Keratinocyte (primary cell): ENCODE data around the gene AEN. TPM values are rescaled to one million over a fixed set of nuclear protein-coding genes. Genes with fewer than 3 reads are reported as not detected.

Source experiments
- DNase-seq: peaks from one replicate; pipeline ENCODE4 v3.0.0-alpha.2; 2011; ENCODE audit warnings: low read depth, missing footprints, low spot score
- FAIRE-seq: peaks from 2 replicates; lab custom pipeline; 2011; peaks lifted over from hg19 to GRCh38; lab: Jason Lieb, UNC
- H2AFZ ChIP-seq: 2 replicates; pipeline ENCODE4 v1.6.0; 2012; ENCODE audit warnings: low read length, control low read depth, inconsistent platforms; ENCODE audit not compliant: control insufficient read depth
- H3K27ac ChIP-seq: 2 replicates; pipeline ENCODE4 v1.5.1; 2011; ENCODE audit warnings: low read length; ENCODE audit not compliant: control insufficient read depth, insufficient read depth
- H3K27me3 ChIP-seq: 3 replicates; pipeline ENCODE4 v1.6.0; 2011; ENCODE audit warnings: low read length; ENCODE audit not compliant: control insufficient read depth, insufficient read depth; ENCODE audit errors: extremely low read depth
- H3K36me3 ChIP-seq, 2 experiments: 2 replicates in 1 of 2; 3 replicates in 1 of 2; pipeline ENCODE4 v1.5.1; 2011; ENCODE audit warnings: low read length in 2 of 2, mild to moderate bottlenecking in 1 of 2; ENCODE audit not compliant: control insufficient read depth in 2 of 2, insufficient read depth in 2 of 2; ENCODE audit errors: extremely low read depth in 1 of 2
- H3K4me1 ChIP-seq: 3 replicates; pipeline ENCODE4 v1.5.1; 2011; ENCODE audit warnings: low read length; ENCODE audit not compliant: control insufficient read depth, insufficient read depth; ENCODE audit errors: extremely low read depth
- H3K4me2 ChIP-seq: 3 replicates; pipeline ENCODE4 v1.6.0; 2011; ENCODE audit warnings: low read depth, low read length; ENCODE audit not compliant: control insufficient read depth, insufficient read depth; ENCODE audit errors: extremely low read depth
- H3K4me3 ChIP-seq, 3 experiments: fragments of 200-600 bp in 1 of 3; sonication (generic) in 1 of 3; 2 replicates in 2 of 3; 3 replicates in 1 of 3; pipeline ENCODE4 v1.5.1; 2011 to 2016; ENCODE audit warnings: low read length in 3 of 3, mild to moderate bottlenecking in 3 of 3, control low read depth in 2 of 3, inconsistent platforms in 1 of 3, low read depth in 1 of 3, mixed read lengths in 1 of 3, mixed run types in 1 of 3, moderate library complexity in 1 of 3; ENCODE audit not compliant: control insufficient read depth in 2 of 3, insufficient read depth in 2 of 3; ENCODE audit errors: extremely low read depth in 1 of 3
- H3K79me2 ChIP-seq: 2 replicates; pipeline ENCODE4 v1.6.0; 2012; ENCODE audit warnings: low read length; ENCODE audit not compliant: control insufficient read depth, insufficient read depth
- H3K9ac ChIP-seq: 3 replicates; pipeline ENCODE4 v1.6.0; 2011; ENCODE audit warnings: low read length; ENCODE audit not compliant: control insufficient read depth, insufficient read depth; ENCODE audit errors: extremely low read depth
- H3K9me1 ChIP-seq: 3 replicates; pipeline ENCODE4 v1.6.0; 2011; ENCODE audit warnings: low read length; ENCODE audit not compliant: control insufficient read depth, insufficient read depth; ENCODE audit errors: extremely low read depth
- H3K9me3 ChIP-seq: 2 replicates; pipeline ENCODE4 v1.5.1; 2012; ENCODE audit warnings: low read depth, low read length; ENCODE audit not compliant: control insufficient read depth
- H4K20me1 ChIP-seq: 3 replicates; pipeline ENCODE4 v1.6.0; 2011; ENCODE audit warnings: low read length; ENCODE audit not compliant: control insufficient read depth, insufficient read depth; ENCODE audit errors: extremely low read depth
- EZH2 ChIP-seq: IDR thresholded peaks from one replicate; pipeline ENCODE4 v1.6.1; 2012; ENCODE audit warnings: inconsistent platforms, mild to moderate bottlenecking, low read length, moderate library complexity
- dilution Hi-C: fragments of 300-500 bp; cut with MboI; formaldehyde crosslinking; loops from one replicate; pipeline ENCODE4 v1.7.0; 2020; ENCODE audit warnings: low sequenced_read_pairs; ENCODE audit not compliant: extremely low pct_ligation_motif_present
- polyA plus RNA-seq, 5 experiments: library from polyadenylated mRNA; depleted of rRNA in 3 of 5; stranded (reverse) in 3 of 5; stranded (forward) in 1 of 5; unstranded in 1 of 5; fragments of >200 nt; gene quantifications; 1 replicate in 1 of 5; 2 replicates in 3 of 5; 3 replicates in 1 of 5; pipeline versions ENCODE4 v1.2.1 to v1.2.3, GENCODE V29; 2011 to 2012; ENCODE audit warnings: missing spikeins in 2 of 5, low read depth in 1 of 5, low replicate concordance in 1 of 5
- TF ChIP-seq, protein P1 (sequence below), 3 experiments: IDR thresholded peaks in 1 of 3; conservative IDR thresholded peaks in 1 of 3; optimal IDR thresholded peaks in 1 of 3; 2 replicates in 2 of 3; 3 replicates in 1 of 3; pipeline versions ENCODE3 to v1.5.1; 2011; ENCODE audit warnings: low read length in 3 of 3, mild to moderate bottlenecking in 3 of 3, moderate library complexity in 2 of 3, control low read depth in 1 of 3, inconsistent platforms in 1 of 3; ENCODE audit not compliant: insufficient read depth in 2 of 3; ENCODE audit errors: extremely low read depth in 1 of 3

The AEN gene
- polyA plus RNA-seq, 1 donor (not counting 4 experiments of a cell fraction or from before 2014, with no cell fraction given) = 27.5 TPM

DNA sequence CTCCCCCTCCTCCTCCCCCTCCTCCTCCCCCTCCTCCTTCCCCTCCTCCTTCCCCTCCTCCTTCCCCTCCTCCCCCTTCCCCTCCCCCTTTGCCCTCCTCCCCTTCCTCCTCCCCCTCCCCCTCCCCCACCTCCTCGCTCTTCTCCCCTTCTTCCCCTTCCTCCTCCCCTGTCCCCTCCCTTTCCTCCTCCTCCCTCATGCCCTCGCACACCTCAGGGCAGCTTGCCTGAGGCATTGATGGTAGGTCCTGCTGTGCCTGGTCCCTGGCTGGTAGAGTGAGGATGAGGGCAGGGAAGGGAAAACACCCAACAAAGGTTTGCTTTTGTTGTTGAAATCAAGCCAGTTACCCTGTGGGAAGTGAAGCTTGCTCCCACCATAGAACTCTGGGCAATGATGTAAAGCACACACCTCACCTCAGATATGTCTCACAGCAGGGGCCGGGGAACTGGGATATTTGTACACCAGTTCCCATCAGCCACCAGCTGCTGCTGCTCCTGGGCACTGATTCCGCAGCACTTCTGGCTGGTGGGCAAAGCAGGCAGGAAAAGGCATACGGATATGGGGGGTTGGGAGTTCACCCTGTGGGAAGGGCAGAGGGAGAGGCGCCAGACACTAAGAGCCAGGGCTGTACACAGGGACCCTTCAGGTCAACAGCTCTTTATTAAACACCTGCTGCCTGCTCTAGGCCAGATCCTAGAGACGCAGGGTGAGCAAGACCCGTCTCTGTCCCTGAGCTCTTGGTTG is 31.5 kb downstream of the AEN start:
- H3K36me3 ChIP-seq = no peaks in the 10 kb centered on the region
- dilution Hi-C loops = no loop called here
- no peak for FAIRE-seq
- peak overlapping the region; percentile 65 for H2AFZ ChIP-seq
- H3K4me3 ChIP-seq = no peak overlapping the region
- no peaks in the 10 kb centered on the region for H3K79me2 ChIP-seq
- peaks cover 39% of the 10 kb centered on the region for H3K4me1 ChIP-seq
- H4K20me1 ChIP-seq = no peaks in the 10 kb centered on the region
- no peak overlapping the region for H3K9ac ChIP-seq
- no peaks in the 10 kb centered on the region for H3K9me3 ChIP-seq
- no peaks in the 10 kb centered on the region for H3K9me1 ChIP-seq
- no peak for TF ChIP-seq EZH2
- TF ChIP-seq, protein P1, sequence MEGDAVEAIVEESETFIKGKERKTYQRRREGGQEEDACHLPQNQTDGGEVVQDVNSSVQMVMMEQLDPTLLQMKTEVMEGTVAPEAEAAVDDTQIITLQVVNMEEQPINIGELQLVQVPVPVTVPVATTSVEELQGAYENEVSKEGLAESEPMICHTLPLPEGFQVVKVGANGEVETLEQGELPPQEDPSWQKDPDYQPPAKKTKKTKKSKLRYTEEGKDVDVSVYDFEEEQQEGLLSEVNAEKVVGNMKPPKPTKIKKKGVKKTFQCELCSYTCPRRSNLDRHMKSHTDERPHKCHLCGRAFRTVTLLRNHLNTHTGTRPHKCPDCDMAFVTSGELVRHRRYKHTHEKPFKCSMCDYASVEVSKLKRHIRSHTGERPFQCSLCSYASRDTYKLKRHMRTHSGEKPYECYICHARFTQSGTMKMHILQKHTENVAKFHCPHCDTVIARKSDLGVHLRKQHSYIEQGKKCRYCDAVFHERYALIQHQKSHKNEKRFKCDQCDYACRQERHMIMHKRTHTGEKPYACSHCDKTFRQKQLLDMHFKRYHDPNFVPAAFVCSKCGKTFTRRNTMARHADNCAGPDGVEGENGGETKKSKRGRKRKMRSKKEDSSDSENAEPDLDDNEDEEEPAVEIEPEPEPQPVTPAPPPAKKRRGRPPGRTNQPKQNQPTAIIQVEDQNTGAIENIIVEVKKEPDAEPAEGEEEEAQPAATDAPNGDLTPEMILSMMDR (optimal IDR thresholded peaks at IDR 0.05 in 1 of 3, IDR thresholded peaks at IDR 0.05 in 1 of 3, conservative IDR thresholded peaks at IDR 0.05 in 1 of 3; ENCODE audit: extremely low read depth in 1 of 3, insufficient read depth in 2 of 3, low read length in 3 of 3) = no peak
- peak overlapping the region; percentile 12 for H3K27ac ChIP-seq
- H3K4me2 ChIP-seq = peak overlapping the region; percentile 70
- DNase-seq = no peak
- H3K27me3 ChIP-seq = no peaks in the 10 kb centered on the region

DNA sequence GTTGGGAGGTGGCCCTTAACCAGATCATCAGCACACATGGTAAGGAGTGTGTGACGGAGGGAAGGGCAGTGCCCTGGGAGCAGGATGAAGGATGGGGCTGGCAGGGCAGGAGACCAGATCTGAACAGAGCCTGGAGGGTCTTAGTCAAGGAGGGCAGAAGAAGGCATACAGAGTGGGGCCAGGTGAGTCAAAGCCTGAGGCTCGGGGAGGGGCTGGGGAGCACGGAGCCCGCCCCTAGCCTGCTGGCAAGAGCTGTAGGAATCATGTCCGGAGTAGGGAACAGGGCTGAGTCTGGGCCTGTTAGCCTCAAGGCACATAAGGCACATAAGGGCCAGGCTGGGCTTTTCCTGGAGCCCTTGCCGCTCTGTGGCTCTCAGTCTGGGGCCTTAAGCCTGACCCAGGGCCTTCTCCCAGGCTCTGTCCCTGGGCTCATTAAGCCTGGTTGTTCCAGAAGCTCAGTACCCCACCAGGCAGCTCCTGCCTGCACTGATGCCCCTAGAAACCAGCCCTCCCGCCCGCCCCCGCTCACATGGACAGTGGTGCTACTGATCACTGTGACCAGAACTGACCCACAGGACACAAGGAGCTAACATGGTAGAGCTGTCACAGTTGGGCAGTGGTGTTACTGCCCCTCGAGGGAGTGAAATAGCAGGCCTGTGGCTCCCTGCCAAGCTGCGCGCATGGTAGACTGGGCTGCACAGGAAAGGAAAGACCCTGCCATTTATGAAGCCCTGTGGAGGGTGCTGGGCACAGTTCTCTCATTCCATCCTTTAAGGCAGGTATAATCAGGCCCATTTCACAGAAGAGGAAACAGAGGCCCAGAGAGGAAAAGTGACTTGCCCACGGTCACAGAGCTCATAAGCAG is 32.3 kb downstream of the AEN start:
- TF ChIP-seq, protein P1 (optimal IDR thresholded peaks at IDR 0.05 in 1 of 3, IDR thresholded peaks at IDR 0.05 in 1 of 3, conservative IDR thresholded peaks at IDR 0.05 in 1 of 3; ENCODE audit: extremely low read depth in 1 of 3, insufficient read depth in 2 of 3, low read length in 3 of 3) = no peak
- TF ChIP-seq EZH2 = no peak
- no peaks in the 10 kb centered on the region for H4K20me1 ChIP-seq
- peak overlapping the region; percentile 65 for H2AFZ ChIP-seq
- peak overlapping the region; percentile 31 for H3K27ac ChIP-seq
- H3K36me3 ChIP-seq = no peaks in the 10 kb centered on the region
- peaks cover 34% of the 10 kb centered on the region for H3K4me1 ChIP-seq
- H3K4me3 ChIP-seq = no peak overlapping the region
- peak; percentile 69 for FAIRE-seq
- H3K9me3 ChIP-seq = no peaks in the 10 kb centered on the region
- no peak for DNase-seq
- dilution Hi-C loops = no loop called here
- peak overlapping the region; percentile 70 for H3K4me2 ChIP-seq
- H3K9ac ChIP-seq = peak overlapping the region; percentile 44
- H3K27me3 ChIP-seq = no peaks in the 10 kb centered on the region
- H3K9me1 ChIP-seq = no peaks in the 10 kb centered on the region
- H3K79me2 ChIP-seq = no peaks in the 10 kb centered on the region
